GM12878 (cell line): Measurements from ENCODE around the gene RHOT1. TPM values are rescaled to one million over a fixed set of nuclear protein-coding genes. Genes with fewer than 3 reads are reported as not detected.

Source experiments
- ATAC-seq: fragments of 200-7000 bp; cut with Tn5 transposase; 3 replicates; pipeline ENCODE4 v1.9.1; 2020; ENCODE audit warnings: mild to moderate bottlenecking, moderate library complexity
- BruUV-seq: library from RNA; stranded (reverse); fragments of 400-500 nt; replicated peaks from 2 replicates; lab custom pipeline; 2021; lab: Mats Ljungman, UMichigan
- CTCF ChIA-PET: fragments of 300-600 bp; sonication (Branson Sonifier 250); formaldehyde crosslinking; extraction: SDS; loops from one replicate; lab custom pipeline; 2021; ENCODE audit warnings: inconsistent platforms; lab: Yijun Ruan, JAX
- POLR2A ChIA-PET: fragments of 350-600 bp; formaldehyde crosslinking; extraction: SDS; loops from one replicate; lab custom pipeline; 2021; ENCODE audit warnings: inconsistent platforms; lab: Charles Lee
- RAD21 ChIA-PET: fragments of 300-600 bp; sonication (Branson Sonifier 250); formaldehyde crosslinking; loops from one replicate; lab custom pipeline; 2023; ENCODE audit warnings: antibody characterized with exemption; ENCODE audit not compliant: unreplicated experiment; lab: Charles Lee
- SMC1A ChIA-PET: fragments of 300-600 bp; sonication (Branson Sonifier 250); formaldehyde crosslinking; loops from one replicate; lab custom pipeline; 2023; ENCODE audit not compliant: unreplicated experiment, uncharacterized antibody; lab: Charles Lee
- DNase-seq: peaks from one replicate; pipeline ENCODE4 v3.0.0-alpha.2; 2011; ENCODE audit warnings: low read depth, low spot score
- FAIRE-seq: peaks from 3 replicates; lab custom pipeline; 2011; peaks lifted over from hg19 to GRCh38; lab: Jason Lieb, UNC
- H2AFZ ChIP-seq: 2 replicates; pipeline ENCODE4 v1.6.0; 2011; ENCODE audit warnings: low read depth, low read length, control low read depth; ENCODE audit not compliant: control insufficient read depth
- H3K27ac ChIP-seq: 2 replicates; pipeline ENCODE4 v1.5.1; 2011; ENCODE audit warnings: control low read depth; ENCODE audit not compliant: control insufficient read depth, insufficient read depth
- H3K27me3 ChIP-seq, 2 experiments: replicated peaks in 1 of 2; 2 replicates each; pipeline versions ENCODE4 v1.6.0 to v1.6.1; 2011; ENCODE audit warnings: low read length in 1 of 2; ENCODE audit not compliant: control insufficient read depth in 2 of 2, insufficient read depth in 2 of 2
- H3K36me3 ChIP-seq, 2 experiments: 2 replicates each; pipeline ENCODE4 v1.5.1; 2011; ENCODE audit warnings: low read length in 1 of 2; ENCODE audit not compliant: control insufficient read depth in 2 of 2, insufficient read depth in 2 of 2
- H3K4me1 ChIP-seq: 2 replicates; pipeline ENCODE4 v1.6.1; 2011; ENCODE audit warnings: mild to moderate bottlenecking, low read length, moderate library complexity, mixed read lengths; ENCODE audit not compliant: control insufficient read depth, insufficient read depth
- H3K4me2 ChIP-seq: 2 replicates; pipeline ENCODE4 v1.6.0; 2011; ENCODE audit warnings: control low read depth; ENCODE audit not compliant: control insufficient read depth, insufficient read depth
- H3K4me3 ChIP-seq: fragments of 200-600 bp; sonication (generic); 2 replicates; pipeline ENCODE4 v1.5.1; 2016
- H3K79me2 ChIP-seq: 2 replicates; pipeline ENCODE4 v1.6.0; 2011; ENCODE audit warnings: low read length; ENCODE audit not compliant: control insufficient read depth, insufficient read depth
- H3K9ac ChIP-seq: 2 replicates; pipeline ENCODE4 v1.8.0; 2011; ENCODE audit warnings: low read length, control low read depth, mixed read lengths; ENCODE audit not compliant: control insufficient read depth, insufficient read depth
- H3K9me3 ChIP-seq: replicated peaks from 3 replicates; pipeline ENCODE4 v1.5.1; 2011; ENCODE audit warnings: mild to moderate bottlenecking, low read length; ENCODE audit not compliant: control insufficient read depth, insufficient read depth
- H4K20me1 ChIP-seq: 2 replicates; pipeline ENCODE4 v1.6.0; 2011; ENCODE audit not compliant: control insufficient read depth, insufficient read depth
- EGR1 ChIP-seq, 2 experiments: IDR thresholded peaks; 1 replicate in 1 of 2; 2 replicates in 1 of 2; pipeline ENCODE4 v1.6.1; 2011 to 2012; ENCODE audit warnings: low read depth in 2 of 2, low read length in 2 of 2, borderline replicate concordance in 1 of 2, mild to moderate bottlenecking in 1 of 2, moderate library complexity in 1 of 2
- ESRRA ChIP-seq: IDR thresholded peaks from 2 replicates; pipeline ENCODE4 v1.6.1; 2012; ENCODE audit warnings: mild to moderate bottlenecking, low read length, improper control_type of control experiment
- HDAC6 ChIP-seq: fragments of 200-600 bp; sonication (generic); IDR thresholded peaks from one replicate; pipeline ENCODE4 v1.8.0; 2017; ENCODE audit warnings: antibody characterized with exemption; ENCODE audit not compliant: unreplicated experiment
- LARP7 ChIP-seq: fragments of 450-650 bp; IDR thresholded peaks from 2 replicates; pipeline ENCODE4 v1.6.1; 2017; ENCODE audit warnings: mild to moderate bottlenecking
- MEF2A ChIP-seq: IDR thresholded peaks from 2 replicates; pipeline ENCODE4 v1.6.1; 2011; ENCODE audit warnings: low read depth, mild to moderate bottlenecking, low read length, moderate library complexity; ENCODE audit not compliant: insufficient read depth
- NR2C1 ChIP-seq: fragments of 450-650 bp; IDR thresholded peaks from 2 replicates; pipeline ENCODE4 v1.6.1; 2017; ENCODE audit warnings: antibody characterized with exemption, mild to moderate bottlenecking, moderate library complexity
- POU2F2 ChIP-seq: IDR thresholded peaks from 3 replicates; pipeline ENCODE4 v1.6.1; 2011; ENCODE audit warnings: low read depth, mild to moderate bottlenecking, low read length, borderline replicate concordance
- RBBP5 ChIP-seq: fragments of 200-600 bp; sonication (generic); conservative IDR thresholded peaks from 2 replicates; pipeline ENCODE4 v1.6.1; 2016
- WRNIP1 ChIP-seq: IDR thresholded peaks from 2 replicates; pipeline ENCODE4 v1.6.1; 2011; ENCODE audit warnings: low read depth, low read length, improper control_type of control experiment, borderline replicate concordance
- ZNF207 ChIP-seq: fragments of 450-650 bp; IDR thresholded peaks from 2 replicates; pipeline ENCODE4 v1.6.1; 2014; ENCODE audit warnings: antibody characterized with exemption, mild to moderate bottlenecking, borderline replicate concordance
- WGBS: methylation state at CpG from one replicate; pipeline ENCODE4 v1.1.6; 2016; ENCODE audit warnings: low lambda C conversion rate; ENCODE audit not compliant: insufficient replicate concordance, insufficient coverage; ENCODE audit errors: missing lambda C conversion rate; 5-methylcytosine and 5-hydroxymethylcytosine counted together
- in situ Hi-C: fragments of 300-500 bp; cut with MboI; formaldehyde crosslinking; loops from 9 replicates; pipeline ENCODE4 v1.14.3; 2018; ENCODE audit warnings: mixed read lengths
- intact Hi-C: fragments of 100-400 bp; cut with micrococcal nuclease; formaldehyde crosslinking; loops from one replicate; pipeline ENCODE4 v1.14.2; 2022; ENCODE audit not compliant: unreplicated experiment
- polyA plus RNA-seq, 11 experiments: library from polyadenylated mRNA; depleted of rRNA in 4 of 11; unstranded in 6 of 11; stranded (reverse) in 5 of 11; fragments of >200 nt; fragmentation: Nextera tagmentation in 4 of 11; fragmentation: Illumina TruSeq in 1 of 11; extraction: Ambion mirVana in 4 of 11; extraction: Trizol in 1 of 11; gene quantifications; 1 replicate in 1 of 11; 2 replicates in 10 of 11; pipeline versions ENCODE4 v1.2.1 to v1.2.3, GENCODE V29; 2011 to 2016; ENCODE audit warnings: inconsistent platforms in 2 of 11, missing spikeins in 2 of 11, low read depth in 1 of 11
- total RNA-seq, 4 experiments: library from RNA; depleted of rRNA in 3 of 4; stranded (reverse); fragments of >200 nt in 3 of 4; fragmentation: Illumina TruSeq in 1 of 4; extraction: Trizol in 1 of 4; gene quantifications; 2 replicates each; pipeline versions ENCODE4 v1.2.1 to v1.2.3, GENCODE V29; 2013 to 2021
- TF ChIP-seq, protein P1 (sequence below): fragments of 450-650 bp; formaldehyde crosslinking; IDR thresholded peaks from 2 replicates; pipeline ENCODE4 v1.4.0; 2022; ENCODE audit warnings: mild to moderate bottlenecking, moderate library complexity
- TF ChIP-seq, protein P2 (sequence below): IDR thresholded peaks from 2 replicates; pipeline ENCODE4 v1.6.1; 2012; ENCODE audit warnings: improper control_type of control experiment, low read depth, low read length; ENCODE audit not compliant: insufficient replicate concordance

The RHOT1 gene
- total and polyA plus RNA-seq, 10 of the 15 experiments (the other 5 are each of a cell fraction or from before 2014, with no cell fraction given): 13.3 to 68.2 (median 22.8) TPM

DNA sequence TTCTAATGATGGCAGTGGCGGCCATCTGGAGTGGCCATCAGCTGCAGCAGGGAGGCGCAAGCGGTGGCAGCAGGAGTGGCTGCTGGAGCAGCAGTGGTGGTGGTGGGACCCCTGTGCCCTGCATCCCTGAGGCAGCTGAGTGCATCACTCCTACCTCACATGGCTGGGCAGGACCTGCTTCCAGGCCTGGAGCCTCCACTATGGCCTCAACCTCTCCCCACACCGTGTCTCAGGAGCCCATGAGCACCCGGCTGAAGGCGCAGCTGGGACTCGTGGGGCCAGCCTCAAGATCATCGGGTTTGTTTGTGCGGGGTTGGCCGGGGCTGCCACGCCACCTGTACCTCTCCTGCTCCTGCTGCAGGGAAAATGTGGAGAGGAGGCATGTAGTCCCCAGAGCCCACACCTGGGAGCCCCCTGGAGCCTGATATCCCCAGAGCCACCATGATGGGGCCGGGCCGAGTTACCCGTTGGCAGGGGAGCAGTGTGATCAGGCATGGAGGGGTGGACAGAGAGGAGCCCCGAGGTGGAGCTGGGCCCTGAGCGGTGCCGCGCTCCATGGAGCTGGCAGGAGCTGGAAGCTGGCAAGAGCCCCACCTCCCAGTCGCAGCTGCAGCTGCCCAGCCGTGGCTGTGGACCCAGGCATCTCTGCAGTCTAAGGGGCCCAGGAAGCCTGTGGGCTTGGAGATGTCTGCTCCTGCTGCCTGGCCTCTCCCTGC lies 16.7 kb downstream of the RHOT1 start (continued):
- TF ChIP-seq MEF2A (no peak), POU2F2 (no peak)
- TF ChIP-seq, protein P1, sequence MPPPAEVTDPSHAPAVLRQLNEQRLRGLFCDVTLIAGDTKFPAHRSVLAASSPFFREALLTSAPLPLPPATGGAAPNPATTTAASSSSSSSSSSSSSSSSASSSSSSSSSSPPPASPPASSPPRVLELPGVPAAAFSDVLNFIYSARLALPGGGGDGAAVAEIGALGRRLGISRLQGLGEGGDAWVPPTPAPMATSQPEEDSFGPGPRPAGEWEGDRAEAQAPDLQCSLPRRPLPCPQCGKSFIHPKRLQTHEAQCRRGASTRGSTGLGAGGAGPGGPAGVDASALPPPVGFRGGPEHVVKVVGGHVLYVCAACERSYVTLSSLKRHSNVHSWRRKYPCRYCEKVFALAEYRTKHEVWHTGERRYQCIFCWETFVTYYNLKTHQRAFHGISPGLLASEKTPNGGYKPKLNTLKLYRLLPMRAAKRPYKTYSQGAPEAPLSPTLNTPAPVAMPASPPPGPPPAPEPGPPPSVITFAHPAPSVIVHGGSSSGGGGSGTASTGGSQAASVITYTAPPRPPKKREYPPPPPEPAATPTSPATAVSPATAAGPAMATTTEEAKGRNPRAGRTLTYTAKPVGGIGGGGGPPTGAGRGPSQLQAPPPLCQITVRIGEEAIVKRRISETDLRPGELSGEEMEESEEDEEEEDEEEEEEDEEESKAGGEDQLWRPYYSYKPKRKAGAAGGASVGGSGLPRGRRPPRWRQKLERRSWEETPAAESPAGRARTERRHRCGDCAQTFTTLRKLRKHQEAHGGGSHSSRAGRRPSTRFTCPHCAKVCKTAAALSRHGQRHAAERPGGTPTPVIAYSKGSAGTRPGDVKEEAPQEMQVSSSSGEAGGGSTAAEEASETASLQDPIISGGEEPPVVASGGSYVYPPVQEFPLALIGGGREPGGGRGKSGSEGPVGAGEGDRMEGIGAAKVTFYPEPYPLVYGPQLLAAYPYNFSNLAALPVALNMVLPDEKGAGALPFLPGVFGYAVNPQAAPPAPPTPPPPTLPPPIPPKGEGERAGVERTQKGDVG (CRISPR knock-in tag): no peak

DNA sequence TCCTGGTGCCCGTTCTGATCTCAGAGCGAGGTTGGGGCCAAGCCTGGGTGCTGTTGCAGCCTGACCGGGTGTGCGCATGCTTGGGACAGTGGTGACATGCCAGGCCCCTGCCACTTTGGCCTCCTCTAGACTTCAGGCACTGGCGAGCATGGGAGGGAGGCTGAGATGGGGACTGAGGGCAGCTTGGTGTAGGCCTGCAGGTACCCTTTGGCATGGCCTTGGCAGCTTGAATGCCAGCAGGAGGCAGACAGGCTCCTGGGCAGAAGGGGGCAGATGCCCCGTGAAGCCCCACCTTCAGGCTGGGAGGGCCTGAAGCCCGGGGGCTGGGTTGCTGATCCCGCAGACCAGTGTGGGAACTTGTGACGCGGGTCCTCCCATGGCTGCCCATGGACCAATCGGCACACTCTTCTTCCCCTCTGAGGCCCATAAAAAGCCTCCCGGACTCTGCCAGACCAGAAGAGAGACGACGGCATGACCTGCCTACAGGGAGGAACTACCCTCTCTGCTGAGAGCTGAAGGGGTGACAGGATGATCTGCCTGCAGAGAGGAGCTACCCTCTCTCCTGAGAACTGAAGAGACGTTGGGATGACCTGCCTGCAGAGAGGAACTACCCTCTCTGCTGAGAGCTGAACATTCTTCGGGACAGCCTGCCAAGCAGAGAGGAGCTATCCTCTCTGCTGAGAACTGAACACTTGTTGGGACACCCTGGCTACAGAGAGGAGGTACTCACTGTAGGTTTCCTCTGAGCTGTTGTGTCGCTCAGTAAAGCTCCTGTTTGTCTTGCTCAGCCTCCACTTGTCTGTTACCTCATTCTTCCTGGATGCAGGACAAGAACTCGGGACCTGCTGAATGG lies 17.5 kb downstream of the RHOT1 start:
- 93% methylated on average over 17 of the region's 18 CpGs for WGBS
- no peak overlapping the region for H3K27ac ChIP-seq
- H3K79me2 ChIP-seq: no peaks in the 10 kb centered on the region
- RAD21 ChIA-PET: no interaction called here
- H3K4me3 ChIP-seq: no peak overlapping the region
- no peaks in the 10 kb centered on the region for H3K27me3 ChIP-seq
- in situ Hi-C loops (no loop called here), intact Hi-C loops (no loop called here)
- SMC1A ChIA-PET: interaction anchor here (0.8 kb wide), 1 partner anchor 10 kb away, joined by 3 read pairs; no protein-coding TSS in a partner anchor
- POLR2A ChIA-PET: interaction anchor here (0.5 kb wide), 1 partner anchor 113 kb away, joined by 5 read pairs; no protein-coding TSS in a partner anchor
- ATAC-seq (no peak), DNase-seq (no peak), FAIRE-seq (no peak)
- peaks cover 0 to 7% of the 10 kb centered on the region in 2 experiments; a peak in 3 of 4 replicates for H3K36me3 ChIP-seq
- H2AFZ ChIP-seq: no peak overlapping the region
- no peaks in the 10 kb centered on the region for H3K4me1 ChIP-seq
- BruUV-seq: no TSS peak
- H3K9ac ChIP-seq: no peak overlapping the region
- H4K20me1 ChIP-seq: no peaks in the 10 kb centered on the region; the same call in 1 of the 2 replicates
- H3K9me3 ChIP-seq: no peaks in the 10 kb centered on the region
- CTCF ChIA-PET: interaction anchor here (1.1 kb wide), 1 partner anchor 20 kb away, joined by 3 read pairs; no protein-coding TSS in a partner anchor
- H3K4me2 ChIP-seq: no peak overlapping the region
- no peak for TF ChIP-seq ZNF207
- TF ChIP-seq NR2C1: no peak
- TF ChIP-seq RBBP5: no peak
- TF ChIP-seq, protein P2, sequence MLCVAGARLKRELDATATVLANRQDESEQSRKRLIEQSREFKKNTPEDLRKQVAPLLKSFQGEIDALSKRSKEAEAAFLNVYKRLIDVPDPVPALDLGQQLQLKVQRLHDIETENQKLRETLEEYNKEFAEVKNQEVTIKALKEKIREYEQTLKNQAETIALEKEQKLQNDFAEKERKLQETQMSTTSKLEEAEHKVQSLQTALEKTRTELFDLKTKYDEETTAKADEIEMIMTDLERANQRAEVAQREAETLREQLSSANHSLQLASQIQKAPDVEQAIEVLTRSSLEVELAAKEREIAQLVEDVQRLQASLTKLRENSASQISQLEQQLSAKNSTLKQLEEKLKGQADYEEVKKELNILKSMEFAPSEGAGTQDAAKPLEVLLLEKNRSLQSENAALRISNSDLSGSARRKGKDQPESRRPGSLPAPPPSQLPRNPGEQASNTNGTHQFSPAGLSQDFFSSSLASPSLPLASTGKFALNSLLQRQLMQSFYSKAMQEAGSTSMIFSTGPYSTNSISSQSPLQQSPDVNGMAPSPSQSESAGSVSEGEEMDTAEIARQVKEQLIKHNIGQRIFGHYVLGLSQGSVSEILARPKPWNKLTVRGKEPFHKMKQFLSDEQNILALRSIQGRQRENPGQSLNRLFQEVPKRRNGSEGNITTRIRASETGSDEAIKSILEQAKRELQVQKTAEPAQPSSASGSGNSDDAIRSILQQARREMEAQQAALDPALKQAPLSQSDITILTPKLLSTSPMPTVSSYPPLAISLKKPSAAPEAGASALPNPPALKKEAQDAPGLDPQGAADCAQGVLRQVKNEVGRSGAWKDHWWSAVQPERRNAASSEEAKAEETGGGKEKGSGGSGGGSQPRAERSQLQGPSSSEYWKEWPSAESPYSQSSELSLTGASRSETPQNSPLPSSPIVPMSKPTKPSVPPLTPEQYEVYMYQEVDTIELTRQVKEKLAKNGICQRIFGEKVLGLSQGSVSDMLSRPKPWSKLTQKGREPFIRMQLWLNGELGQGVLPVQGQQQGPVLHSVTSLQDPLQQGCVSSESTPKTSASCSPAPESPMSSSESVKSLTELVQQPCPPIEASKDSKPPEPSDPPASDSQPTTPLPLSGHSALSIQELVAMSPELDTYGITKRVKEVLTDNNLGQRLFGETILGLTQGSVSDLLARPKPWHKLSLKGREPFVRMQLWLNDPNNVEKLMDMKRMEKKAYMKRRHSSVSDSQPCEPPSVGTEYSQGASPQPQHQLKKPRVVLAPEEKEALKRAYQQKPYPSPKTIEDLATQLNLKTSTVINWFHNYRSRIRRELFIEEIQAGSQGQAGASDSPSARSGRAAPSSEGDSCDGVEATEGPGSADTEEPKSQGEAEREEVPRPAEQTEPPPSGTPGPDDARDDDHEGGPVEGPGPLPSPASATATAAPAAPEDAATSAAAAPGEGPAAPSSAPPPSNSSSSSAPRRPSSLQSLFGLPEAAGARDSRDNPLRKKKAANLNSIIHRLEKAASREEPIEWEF: no peak
- TF ChIP-seq EGR1 (IDR thresholded peaks at IDR 0.05; ENCODE audit: borderline replicate concordance in 1 of 2, low read depth in 2 of 2, low read length in 2 of 2): no peak
- no peak for TF ChIP-seq LARP7
- no peak for TF ChIP-seq WRNIP1
- TF ChIP-seq ESRRA: no peak
- TF ChIP-seq HDAC6: no peak
